ENCODE data around the gene C12orf42.

GRCh38 chr12:103392722-103393121 lies 103.0 kb downstream of the C12orf42 start:
- TF ChIP-seq POLR2A (IDR thresholded peaks at IDR 0.05): no peak
- TF ChIP-seq, protein P1, sequence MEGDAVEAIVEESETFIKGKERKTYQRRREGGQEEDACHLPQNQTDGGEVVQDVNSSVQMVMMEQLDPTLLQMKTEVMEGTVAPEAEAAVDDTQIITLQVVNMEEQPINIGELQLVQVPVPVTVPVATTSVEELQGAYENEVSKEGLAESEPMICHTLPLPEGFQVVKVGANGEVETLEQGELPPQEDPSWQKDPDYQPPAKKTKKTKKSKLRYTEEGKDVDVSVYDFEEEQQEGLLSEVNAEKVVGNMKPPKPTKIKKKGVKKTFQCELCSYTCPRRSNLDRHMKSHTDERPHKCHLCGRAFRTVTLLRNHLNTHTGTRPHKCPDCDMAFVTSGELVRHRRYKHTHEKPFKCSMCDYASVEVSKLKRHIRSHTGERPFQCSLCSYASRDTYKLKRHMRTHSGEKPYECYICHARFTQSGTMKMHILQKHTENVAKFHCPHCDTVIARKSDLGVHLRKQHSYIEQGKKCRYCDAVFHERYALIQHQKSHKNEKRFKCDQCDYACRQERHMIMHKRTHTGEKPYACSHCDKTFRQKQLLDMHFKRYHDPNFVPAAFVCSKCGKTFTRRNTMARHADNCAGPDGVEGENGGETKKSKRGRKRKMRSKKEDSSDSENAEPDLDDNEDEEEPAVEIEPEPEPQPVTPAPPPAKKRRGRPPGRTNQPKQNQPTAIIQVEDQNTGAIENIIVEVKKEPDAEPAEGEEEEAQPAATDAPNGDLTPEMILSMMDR (IDR thresholded peaks at IDR 0.05): no peak
- TF ChIP-seq EP300 (IDR thresholded peaks at IDR 0.05): no peak

All from sigmoid colon (tissue), 4 donors.